K562 (cell line): ENCODE measurements around the gene SIRT5. TPM values are rescaled to one million over a fixed set of nuclear protein-coding genes. Genes with fewer than 3 reads are reported as not detected.
A peak's percentile ranks its signal among the peaks of the same experiment; 100 is the strongest.

Experiments
- ATAC-seq: fragments of 200-7000 bp; cut with Tn5 transposase; 3 replicates; pipeline ENCODE4 v1.9.1; 2020; ENCODE audit warnings: moderate library complexity
- BruUV-seq: library from RNA; stranded (reverse); fragments of 400-500 nt; replicated peaks from 2 replicates; lab custom pipeline; 2021; lab: Mats Ljungman, UMichigan
- CTCF ChIA-PET: fragments of 300-600 bp; formaldehyde crosslinking; extraction: SDS; loops from one replicate; lab custom pipeline; 2021; ENCODE audit warnings: low intra/inter-chr PET ratio; lab: Yijun Ruan, JAX
- POLR2A ChIA-PET: fragments of 300-600, 350-650 bp; sonication (Branson Sonifier 250); formaldehyde crosslinking; extraction: SDS; loops from one replicate; lab custom pipeline; 2021; ENCODE audit warnings: antibody characterized with exemption, inconsistent platforms; lab: Yijun Ruan, JAX
- DNase-seq, 4 experiments: peaks; one replicate each; pipeline versions ENCODE4 v3.0.0 to v3.0.0-alpha.2; 2011 to 2018; ENCODE audit warnings: low spot score in 3 of 4, mixed read lengths in 3 of 4; ENCODE audit errors: extremely low read depth in 1 of 4
- FAIRE-seq: peaks from 2 replicates; lab custom pipeline; 2011; peaks lifted over from hg19 to GRCh38; lab: Jason Lieb, UNC
- H2AFZ ChIP-seq: 2 replicates; pipeline ENCODE4 v1.6.0; 2011; ENCODE audit warnings: low read depth, low read length, control low read depth, inconsistent platforms
- H3K27ac ChIP-seq: fragments of 200-600 bp; 3 replicates; pipeline ENCODE4 v1.8.0; 2011; ENCODE audit warnings: low read depth, mild to moderate bottlenecking, control low read depth, inconsistent platforms, low read length, moderate library complexity, mixed read lengths; ENCODE audit errors: extremely low read depth
- H3K27me3 ChIP-seq, 2 experiments: fragments of 300-600 bp in 1 of 2; 2 replicates in 1 of 2; 3 replicates in 1 of 2; pipeline versions ENCODE4 v1.6.0 to v1.8.0; 2011; ENCODE audit warnings: inconsistent platforms in 2 of 2, low read length in 2 of 2, mild to moderate bottlenecking in 1 of 2, mixed read lengths in 1 of 2, moderate library complexity in 1 of 2; ENCODE audit not compliant: control insufficient read depth in 2 of 2, insufficient read depth in 2 of 2
- H3K36me3 ChIP-seq: fragments of 300-600 bp; 3 replicates; pipeline ENCODE4 v1.8.0; 2011; ENCODE audit warnings: mild to moderate bottlenecking, low read length, inconsistent platforms; ENCODE audit not compliant: control insufficient read depth, insufficient read depth
- H3K4me1 ChIP-seq, 2 experiments: fragments of 200-600 bp in 1 of 2; replicated peaks in 1 of 2; 2 replicates in 1 of 2; 3 replicates in 1 of 2; pipeline versions ENCODE4 v1.5.1 to v1.8.0; 2011; ENCODE audit warnings: inconsistent platforms in 2 of 2, low read length in 2 of 2, mild to moderate bottlenecking in 1 of 2, mixed read lengths in 1 of 2, moderate library complexity in 1 of 2; ENCODE audit not compliant: control insufficient read depth in 2 of 2, insufficient read depth in 2 of 2
- H3K4me2 ChIP-seq: 2 replicates; pipeline ENCODE4 v1.6.1; 2011; ENCODE audit warnings: low read length, control low read depth, inconsistent platforms, mixed read lengths; ENCODE audit not compliant: insufficient read depth
- H3K4me3 ChIP-seq: fragments of 200-600 bp; sonication (generic), shearing (Covaris generic); 2 replicates; pipeline ENCODE4 v1.5.1; 2016; ENCODE audit warnings: control low read depth, inconsistent platforms
- H3K79me2 ChIP-seq: fragments of 200-600 bp; 3 replicates; pipeline ENCODE4 v1.8.0; 2011; ENCODE audit warnings: low read length, inconsistent platforms; ENCODE audit not compliant: control insufficient read depth, insufficient read depth
- H3K9ac ChIP-seq, 2 experiments: 2 replicates each; pipeline versions ENCODE4 v1.6.0 to v1.6.1; 2011; ENCODE audit warnings: low read depth in 2 of 2, low read length in 2 of 2, control low read depth in 1 of 2, inconsistent platforms in 1 of 2, mild to moderate bottlenecking in 1 of 2, mixed read lengths in 1 of 2; ENCODE audit not compliant: insufficient read depth in 1 of 2
- H3K9me1 ChIP-seq: one replicate; pipeline ENCODE4 v1.6.0; 2011; ENCODE audit warnings: inconsistent platforms, mild to moderate bottlenecking, low read length, moderate library complexity; ENCODE audit not compliant: control insufficient read depth, insufficient read depth
- H3K9me3 ChIP-seq: replicated peaks from 2 replicates; pipeline ENCODE4 v1.5.1; 2011; ENCODE audit warnings: low read depth, low read length, inconsistent platforms; ENCODE audit not compliant: control insufficient read depth, insufficient read depth
- H4K20me1 ChIP-seq: replicated peaks from 2 replicates; pipeline ENCODE4 v1.6.1; 2011; ENCODE audit warnings: low read length, inconsistent platforms, mixed read lengths; ENCODE audit not compliant: control insufficient read depth, insufficient read depth
- ARHGAP35 ChIP-seq: fragments of 450-650 bp; IDR thresholded peaks from 2 replicates; pipeline ENCODE4 v1.6.1; 2018; ENCODE audit not compliant: partially characterized antibody
- ARID3A ChIP-seq: IDR thresholded peaks from 2 replicates; pipeline ENCODE4 v1.6.1; 2012; ENCODE audit warnings: low read depth, low read length, improper control_type of control experiment, borderline replicate concordance
- ATF3 ChIP-seq, 2 experiments: fragments of 450-650 bp in 1 of 2; sonication (generic) in 1 of 2; formaldehyde crosslinking in 1 of 2; IDR thresholded peaks in 1 of 2; conservative IDR thresholded peaks in 1 of 2; 2 replicates each; pipeline versions ENCODE4 v1.6.1 to v1.8.1; 2016 to 2023; ENCODE audit warnings: mild to moderate bottlenecking in 2 of 2, moderate library complexity in 2 of 2, inconsistent platforms in 1 of 2, missing genetic modification reagents in 1 of 2
- CBFA2T3 ChIP-seq: fragments of 450-650 bp; IDR thresholded peaks from 2 replicates; pipeline ENCODE4 v1.6.1; 2017
- CC2D1A ChIP-seq: fragments of 450-650 bp; IDR thresholded peaks from 2 replicates; pipeline ENCODE4 v1.6.1; 2017; ENCODE audit warnings: mild to moderate bottlenecking
- ETV6 ChIP-seq, 3 experiments: fragments of 150-350 bp in 1 of 3; sonication (generic) in 1 of 3; formaldehyde crosslinking in 1 of 3; IDR thresholded peaks; 2 replicates each; pipeline versions ENCODE4 v1.6.1 to v1.8.0; 2014 to 2022; ENCODE audit warnings: borderline replicate concordance in 2 of 3, low read depth in 2 of 3, antibody characterized with exemption in 1 of 3, low read length in 1 of 3, mild to moderate bottlenecking in 1 of 3, missing genetic modification reagents in 1 of 3
- FIP1L1 ChIP-seq: fragments of 200-400 bp; formaldehyde crosslinking; IDR thresholded peaks from 2 replicates; pipeline ENCODE4 v1.6.1; 2018; ENCODE audit warnings: mild to moderate bottlenecking, low read depth, low read length; ENCODE audit not compliant: poor library complexity, severe bottlenecking
- MAX ChIP-seq: sonication (generic); formaldehyde crosslinking; IDR thresholded peaks from 2 replicates; pipeline ENCODE4 v1.9.0; 2022; ENCODE audit warnings: mild to moderate bottlenecking, missing genetic modification reagents
- MTA2 ChIP-seq: fragments of 450-650 bp; IDR thresholded peaks from 2 replicates; pipeline ENCODE4 v1.6.1; 2016; ENCODE audit warnings: low read depth
- NFIC ChIP-seq: fragments of 450-650 bp; IDR thresholded peaks from 2 replicates; pipeline ENCODE4 v1.6.1; 2017; ENCODE audit warnings: mild to moderate bottlenecking, inconsistent platforms
- PHB2 ChIP-seq: fragments of 450-650 bp; IDR thresholded peaks from 2 replicates; pipeline ENCODE4 v1.6.1; 2017; ENCODE audit warnings: low read depth
- PML ChIP-seq: IDR thresholded peaks from 2 replicates; pipeline ENCODE4 v1.6.1; 2012; ENCODE audit warnings: low read length, inconsistent platforms
- RAD21 ChIP-seq, 2 experiments: fragments of 250-450 bp in 1 of 2; fragments of 450-650 bp in 1 of 2; sonication (Bioruptor Pico) in 1 of 2; formaldehyde crosslinking in 1 of 2; IDR thresholded peaks in 1 of 2; conservative IDR thresholded peaks in 1 of 2; 2 replicates each; pipeline versions ENCODE4 v1.4.0 to v1.8.0; 2020 to 2022; ENCODE audit warnings: mild to moderate bottlenecking in 2 of 2, moderate library complexity in 1 of 2
- SMARCA4 ChIP-seq: fragments of 450-650 bp; IDR thresholded peaks from 2 replicates; pipeline ENCODE4 v1.6.1; 2016
- SNAPC5 ChIP-seq: fragments of 250-450 bp; sonication (Bioruptor Pico); IDR thresholded peaks from 2 replicates; pipeline ENCODE4 v1.8.0; 2021; ENCODE audit warnings: moderate library complexity, mild to moderate bottlenecking, inconsistent platforms
- SRSF1 ChIP-seq: fragments of 200-400 bp; formaldehyde crosslinking; IDR thresholded peaks from 2 replicates; pipeline ENCODE4 v1.6.1; 2017; ENCODE audit warnings: mild to moderate bottlenecking, low read depth, low read length, moderate library complexity
- TRIM28 ChIP-seq: fragments of 450-650 bp; IDR thresholded peaks from 2 replicates; pipeline ENCODE4 v1.6.1; 2017
- ZBTB17 ChIP-seq: fragments of 450-650 bp; formaldehyde crosslinking; IDR thresholded peaks from 2 replicates; pipeline ENCODE4 v1.4.0; 2020; ENCODE audit warnings: mild to moderate bottlenecking
- ZNF408 ChIP-seq: fragments of 250-450 bp; sonication (Bioruptor Pico); IDR thresholded peaks from 2 replicates; pipeline ENCODE4 v1.4.0; 2020; ENCODE audit warnings: low read depth, mild to moderate bottlenecking, moderate library complexity
- ZNF586 ChIP-seq: fragments of 450-650 bp; formaldehyde crosslinking; conservative IDR thresholded peaks from 2 replicates; pipeline ENCODE4 v1.4.0; 2020; ENCODE audit warnings: mild to moderate bottlenecking, moderate library complexity
- WGBS: fragments of 100-300 bp; shearing (Covaris generic); methylation state at CpG from one replicate; pipeline ENCODE4 v1.1.6; 2016; ENCODE audit warnings: low coverage, mixed read lengths; ENCODE audit not compliant: insufficient coverage; ENCODE audit errors: missing lambda C conversion rate; 5-methylcytosine and 5-hydroxymethylcytosine counted together
- in situ Hi-C: fragments of 300-500 bp; cut with MboI; formaldehyde crosslinking; loops from 4 replicates; pipeline ENCODE4 v1.15.0; 2018; ENCODE audit warnings: inconsistent platforms, mixed read lengths
- intact Hi-C: fragments of 100-400 bp; cut with micrococcal nuclease; formaldehyde crosslinking; loops from 2 replicates; pipeline ENCODE4 v1.14.2; 2022
- polyA plus RNA-seq, 8 experiments: library from polyadenylated mRNA; depleted of rRNA in 4 of 8; stranded (reverse) in 5 of 8; unstranded in 3 of 8; fragments of >200 nt; fragmentation: Nextera tagmentation in 2 of 8; fragmentation: Illumina TruSeq in 1 of 8; extraction: Ambion mirVana in 2 of 8; extraction: Trizol in 1 of 8; gene quantifications; 2 replicates each; pipeline versions ENCODE4 v1.2.1 to v1.2.3, GENCODE V29; 2011 to 2014; ENCODE audit warnings: inconsistent platforms in 1 of 8, missing spikeins in 1 of 8
- total RNA-seq, 7 experiments: library from RNA; depleted of rRNA in 6 of 7; stranded (reverse); fragments of >200 nt in 6 of 7; fragmentation: Illumina TruSeq in 2 of 7; extraction: Trizol in 2 of 7; gene quantifications; 2 replicates each; pipeline versions ENCODE4 v1.2.1 to v1.2.3, GENCODE V29; 2011 to 2021; ENCODE audit warnings: low replicate concordance in 1 of 7

The SIRT5 gene
- total and polyA plus RNA-seq, 9 of the 15 experiments (the other 6 are each of a cell fraction or from before 2014, with no cell fraction given), result 2.1 to 15.7 (median 11.4) TPM

- H3K9ac ChIP-seq, result no peak overlapping the region
- no peak overlapping the region for H3K27ac ChIP-seq
- peak overlapping the region; percentile 18; the same call in 1 of the 2 replicates for H2AFZ ChIP-seq
- BruUV-seq, result no TSS peak
- ChIA-PET CTCF (no interaction called here), POLR2A (no interaction called here)
- in situ Hi-C loops (no loop called here), intact Hi-C loops (no loop called here)
- no peaks in the 10 kb centered on the region; the same call in 2 of the 3 replicates for H3K36me3 ChIP-seq
- no peaks in the 10 kb centered on the region for H3K27me3 ChIP-seq
- no peaks in the 10 kb centered on the region for H4K20me1 ChIP-seq
- peaks cover 5 to 8% of the 10 kb centered on the region in 2 experiments; a peak in 3 of 5 replicates for H3K4me1 ChIP-seq
- 0 out of 2 replicates have a peak overlapping the region, but pooled peaks have one; percentile 38 for H3K4me2 ChIP-seq
- ATAC-seq (peak; percentile 81), FAIRE-seq (peak; percentile 76), DNase-seq (peak in 3 of 4 experiments; percentile 32 to 70 (median 40))
- H3K4me3 ChIP-seq, result no peak overlapping the region
- WGBS, result 10% methylated on average over 9 of the region's 9 CpGs
- H3K9me3 ChIP-seq, result peaks cover 4% of the 10 kb centered on the region
- peaks cover 3% of the 10 kb centered on the region; the same call in 1 of the 3 replicates for H3K79me2 ChIP-seq
- no peaks in the 10 kb centered on the region for H3K9me1 ChIP-seq
- peak; percentile 78; the same call in 1 of the 2 replicates for TF ChIP-seq CC2D1A
- TF ChIP-seq MAX (CRISPR knock-in tag), result 0 out of 2 replicates have a peak, but pooled peaks have one; percentile 47
- peak; percentile 78 for TF ChIP-seq MTA2
- TF ChIP-seq FIP1L1, result no peak
- no peak for TF ChIP-seq SRSF1
- TF ChIP-seq SNAPC5 (CRISPR knock-in tag), result no peak
- TF ChIP-seq NFIC, result peak; percentile 66
- no peak for TF ChIP-seq ETV6 (IDR thresholded peaks at IDR 0.05; ENCODE audit: borderline replicate concordance in 1 of 2, low read depth in 2 of 2, low read length in 1 of 2)
- no peak for TF ChIP-seq ETV6 (CRISPR knock-in tag; IDR thresholded peaks at IDR 0.05; ENCODE audit: borderline replicate concordance)
- peak; percentile 52; the same call in 1 of the 2 replicates for TF ChIP-seq PHB2
- TF ChIP-seq RAD21 (CRISPR knock-in tag; conservative IDR thresholded peaks at IDR 0.05 in 1 of 2, IDR thresholded peaks at IDR 0.05 in 1 of 2), result no peak
- TF ChIP-seq ARID3A, result no peak
- 0 out of 2 replicates have a peak, but pooled peaks have one; percentile 41 for TF ChIP-seq SMARCA4
- peak; percentile 85 for TF ChIP-seq PML
- no peak for TF ChIP-seq TRIM28
- TF ChIP-seq ZNF586, result no peak
- no peak for TF ChIP-seq ARHGAP35
- no peak for TF ChIP-seq ATF3 (IDR thresholded peaks at IDR 0.05)
- 0 out of 2 replicates have a peak, but pooled peaks have one; percentile 26 for TF ChIP-seq ATF3 (CRISPR knock-in tag; conservative IDR thresholded peaks at IDR 0.05)
- no peak for TF ChIP-seq ZBTB17 (CRISPR knock-in tag)
- peak; percentile 94 for TF ChIP-seq CBFA2T3
- no peak for TF ChIP-seq ZNF408 (CRISPR knock-in tag)
Observed at GRCh38 chr6:13581700-13582229, 7.4 kb downstream of the SIRT5 start.
